IPS DF 4.7 (cell line): ENCODE data around the gene TMEM167A.

ENCODE experiments used
- DNase-seq: peaks from one replicate; pipeline ENCODE4 v3.0.0-alpha.2; 2013; ENCODE audit warnings: low spot score; ENCODE audit errors: extremely low read depth

TMEM167A gene

GRCh38 chr5:83035373-83036100, 41.7 kb downstream of the TMEM167A start:
- DNase-seq = no peak

GRCh38 chr5:83034528-83035207, 42.5 kb downstream of the TMEM167A start:
- DNase-seq = no peak

DNA sequence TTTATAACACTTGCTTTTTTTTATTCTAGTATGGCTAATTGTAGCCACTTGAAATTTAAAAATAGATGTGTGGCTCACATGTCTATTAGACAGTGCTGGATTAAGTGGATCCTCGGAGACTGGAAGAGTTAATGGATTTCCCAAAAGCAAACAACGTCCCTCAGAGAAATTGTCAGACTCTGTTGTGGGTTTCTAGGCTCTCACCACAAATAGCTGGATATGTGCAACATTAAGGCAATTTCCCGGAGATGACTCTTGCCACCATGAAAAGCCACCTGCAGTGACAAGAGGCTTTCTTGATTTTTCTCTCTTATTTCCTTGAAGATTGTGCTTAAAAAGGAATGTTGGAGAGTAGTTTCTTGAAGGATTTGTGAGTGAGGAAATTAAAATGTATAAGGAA, 43.2 kb downstream of the TMEM167A start:
- DNase-seq = no peak

DNA sequence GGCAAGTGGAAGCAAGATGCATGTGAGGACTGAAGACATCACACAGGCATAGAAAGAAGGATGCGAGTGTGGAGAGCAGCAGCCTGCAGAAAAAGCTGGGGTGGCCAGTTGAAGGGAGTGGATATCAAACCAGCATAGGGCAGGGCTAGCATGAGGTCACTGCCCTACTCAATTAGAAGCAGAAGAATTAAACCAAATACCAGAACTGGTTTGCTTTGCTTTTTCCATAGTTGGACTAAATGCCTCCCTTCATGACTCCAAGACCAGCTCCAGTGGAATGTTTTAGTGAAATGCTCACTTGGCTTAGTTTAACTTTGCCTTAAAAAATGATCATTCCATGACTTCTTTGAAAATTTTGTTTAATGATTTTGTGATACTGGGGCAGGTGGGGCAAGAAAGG, 45.8 kb downstream of the TMEM167A start:
- DNase-seq = no peak

DNA sequence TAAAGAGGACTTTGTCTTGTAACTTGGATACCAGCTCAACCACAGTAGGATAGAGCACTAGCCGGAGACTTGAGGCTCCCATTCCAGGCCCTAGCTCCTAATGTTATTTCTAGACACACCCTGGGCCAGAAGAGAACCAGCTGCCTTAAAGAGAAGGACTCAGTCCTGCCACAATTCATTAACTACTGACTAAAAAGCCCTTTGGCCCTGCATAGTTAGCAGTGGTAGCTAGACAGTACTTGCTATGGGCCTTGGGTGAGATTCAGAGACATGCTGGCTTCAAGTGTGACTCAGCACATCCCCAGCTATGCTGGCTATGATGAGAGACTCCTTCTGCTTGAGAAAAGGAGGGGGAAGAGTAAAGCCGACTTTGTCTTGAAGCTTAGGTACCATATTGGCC, 47.3 kb downstream of the TMEM167A start:
- no peak for DNase-seq

DNA sequence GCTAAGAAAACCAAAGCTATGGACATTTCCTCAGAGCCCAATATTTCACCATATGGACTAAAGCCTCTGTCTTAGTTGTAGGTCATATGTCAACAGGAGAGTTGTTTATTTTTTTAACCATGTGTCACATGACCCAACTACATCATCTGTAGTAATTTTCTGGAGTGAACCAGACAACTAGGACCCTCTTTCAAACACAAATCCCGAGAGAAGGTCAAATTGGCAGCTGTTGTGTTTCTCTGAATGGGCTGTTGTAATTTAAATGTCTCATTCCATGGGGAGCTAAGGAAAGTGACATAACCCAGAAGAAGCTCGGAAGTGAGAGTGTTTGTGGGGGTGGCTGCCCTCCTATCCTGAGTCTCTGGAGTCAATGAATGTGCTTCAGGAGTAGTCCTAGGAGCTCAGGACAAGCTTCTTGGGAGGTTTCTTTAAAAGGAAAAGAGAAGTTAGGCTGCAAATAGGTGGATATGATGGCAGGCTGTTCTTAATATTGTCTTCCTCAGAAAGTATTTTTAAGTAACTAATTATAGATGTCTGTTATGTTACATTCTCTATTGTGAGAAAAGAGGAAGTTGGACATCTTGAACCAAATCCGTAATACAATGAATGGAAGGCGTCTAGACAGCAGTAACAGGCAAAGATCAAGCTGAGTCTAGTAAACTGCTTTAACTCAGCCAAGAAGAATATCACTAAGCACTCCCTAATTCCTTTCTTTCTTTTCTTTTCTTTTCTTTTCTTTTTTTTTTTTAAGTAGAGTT, 50.1 kb downstream of the TMEM167A start:
- DNase-seq = peak; percentile 85

GRCh38 chr5:83026516-83026915, 50.7 kb downstream of the TMEM167A start:
- DNase-seq = no peak

- DNase-seq = no peak
These were observed 51.3 kb downstream of the TMEM167A start for GRCh38 chr5:83025690-83026478.

- no peak for DNase-seq
These were observed 54.9 kb downstream of the TMEM167A start for GRCh38 chr5:83022334-83022733.

- DNase-seq = no peak
These were observed 61.5 kb downstream of the TMEM167A start for GRCh38 chr5:83015676-83016075.

- no peak for DNase-seq
These were observed 65.2 kb downstream of the TMEM167A start for GRCh38 chr5:83011985-83012384.

DNA sequence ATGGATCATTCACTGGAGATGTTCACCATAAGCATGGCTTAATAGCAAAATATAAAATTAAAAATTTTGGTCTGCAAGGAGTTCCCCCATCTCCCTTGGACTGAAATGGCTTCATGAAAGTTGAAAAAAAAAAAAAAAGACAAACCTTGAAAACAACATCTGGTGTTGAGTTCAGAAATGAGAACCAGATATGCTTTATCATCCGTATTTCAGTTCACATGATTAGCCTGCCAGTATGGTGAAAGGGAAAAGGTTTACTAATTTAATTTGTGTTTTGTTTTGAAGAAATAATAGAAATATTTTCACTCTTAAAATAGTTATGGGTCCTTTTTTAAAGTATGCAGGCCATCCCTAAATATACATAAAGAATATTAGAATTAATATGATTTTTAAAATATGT, 67.8 kb downstream of the TMEM167A start:
- no peak for DNase-seq

GRCh38 chr5:83007755-83008154, 69.4 kb downstream of the TMEM167A start:
- DNase-seq = no peak

GRCh38 chr5:83006683-83007283, 70.4 kb downstream of the TMEM167A start:
- no peak for DNase-seq

DNA sequence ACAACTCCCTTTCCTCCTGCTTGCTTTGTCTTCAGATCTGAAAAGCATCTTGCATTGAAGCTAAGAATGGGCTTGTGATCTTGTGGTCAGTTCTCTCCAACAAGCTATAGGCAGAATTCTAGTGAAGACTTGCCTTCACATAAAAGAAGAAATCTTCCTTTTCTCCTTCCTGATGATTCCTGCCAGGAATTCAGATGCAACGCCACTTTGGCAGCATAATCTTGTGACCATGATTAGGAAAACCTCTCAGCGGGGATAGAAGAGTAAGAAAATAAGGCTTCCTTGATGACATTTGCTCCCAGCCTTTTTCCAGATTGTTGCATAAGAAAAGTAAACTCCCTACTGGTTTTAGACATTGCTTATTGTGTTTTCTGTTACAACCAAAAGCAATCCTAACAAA, 73.4 kb downstream of the TMEM167A start:
- DNase-seq = no peak
